GM21447 (cell line): ENCODE results near the gene INSL6.
"Not testable (repeated sequence)": the region's sequence is repeated elsewhere in the genome, so short reads cannot be mapped to it uniquely, and the experiment has no call there.

ENCODE experiments used
- ATAC-seq: cut with Tn5 transposase; IDR thresholded peaks from one replicate; pipeline ENCODE4 v1.9.1; 2021; ENCODE audit not compliant: unreplicated experiment

INSL6 gene, protein sequence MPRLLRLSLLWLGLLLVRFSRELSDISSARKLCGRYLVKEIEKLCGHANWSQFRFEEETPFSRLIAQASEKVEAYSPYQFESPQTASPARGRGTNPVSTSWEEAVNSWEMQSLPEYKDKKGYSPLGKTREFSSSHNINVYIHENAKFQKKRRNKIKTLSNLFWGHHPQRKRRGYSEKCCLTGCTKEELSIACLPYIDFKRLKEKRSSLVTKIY

DNA sequence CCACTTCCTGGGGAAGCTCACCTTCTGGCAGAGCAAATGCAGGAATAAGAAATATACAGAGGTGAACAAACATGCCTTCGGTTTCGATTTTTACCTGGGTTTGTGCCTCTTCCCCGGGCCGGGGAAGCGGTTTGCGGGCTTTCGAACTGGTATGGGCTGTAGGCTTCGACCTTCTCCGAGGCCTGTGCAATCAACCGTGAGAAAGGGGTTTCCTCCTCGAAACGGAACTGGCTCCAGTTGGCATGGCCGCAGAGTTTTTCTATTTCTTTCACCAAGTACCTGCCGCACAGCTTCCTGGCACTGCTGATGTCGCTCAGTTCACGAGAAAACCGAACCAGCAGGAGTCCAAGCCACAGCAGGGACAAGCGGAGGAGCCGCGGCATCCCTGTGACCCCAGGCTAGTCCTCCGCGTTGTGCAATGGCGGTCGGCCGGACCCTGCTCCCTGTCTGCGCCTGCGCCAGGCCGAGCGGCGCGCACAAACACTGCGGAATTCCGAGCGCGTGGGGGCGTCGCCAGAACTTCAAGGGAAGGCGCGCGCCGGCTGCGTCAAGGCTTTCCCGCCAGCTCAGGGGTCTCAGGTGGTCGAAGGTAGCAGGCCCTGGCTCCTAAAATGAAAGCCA lies at the start of gene INSL6:
TSS of gene INSL6 (minus strand) at position 420 of the 621 bp plus-strand sequence. CDS start at position 383, 37 bp downstream.
- ATAC-seq = no peak

DNA sequence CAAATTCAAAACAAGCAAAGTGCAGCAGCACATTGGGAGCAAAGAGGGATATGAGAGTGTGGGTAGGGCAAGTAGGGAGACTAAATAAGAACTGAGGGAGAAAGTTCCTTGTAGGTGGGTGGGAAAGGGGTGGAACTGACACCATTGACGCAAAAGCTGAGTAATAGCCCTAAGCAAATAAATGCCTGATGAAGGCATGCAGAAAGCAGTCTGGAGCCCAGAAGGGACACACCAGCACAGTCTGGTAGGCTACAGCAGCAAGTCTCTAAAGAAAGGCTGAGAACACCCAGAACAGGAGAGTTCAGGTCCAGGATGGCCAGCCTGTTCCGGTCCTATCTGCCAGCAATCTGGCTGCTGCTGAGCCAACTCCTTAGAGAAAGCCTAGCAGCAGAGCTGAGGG lies 45.8 kb upstream of the INSL6 start, which contains the start of gene INSL4:
TSS of gene INSL4 (plus strand) at position 208 of the 400 bp plus-strand sequence. CDS start at position 313, 105 bp downstream.
- no peak for ATAC-seq

DNA sequence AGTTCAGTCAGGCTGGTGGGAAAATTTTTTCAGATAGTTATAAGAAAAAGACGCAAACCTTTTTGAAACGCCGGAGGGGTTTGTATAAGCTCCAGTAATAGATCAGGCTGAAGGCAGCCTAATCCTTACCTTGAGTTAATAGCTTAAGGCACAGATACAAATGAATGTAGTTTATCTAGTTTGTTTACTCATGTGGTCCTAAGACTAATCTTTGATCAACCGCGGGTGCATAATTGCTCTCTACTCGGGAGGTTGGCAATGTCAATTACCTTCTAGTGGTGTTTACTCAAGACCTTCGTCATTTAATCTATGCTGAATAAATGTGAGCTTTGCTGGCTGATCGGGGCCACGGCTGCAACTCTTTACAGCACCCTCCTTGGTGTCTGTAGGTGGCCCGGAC lies 45.1 kb upstream of the INSL6 start:
- no peak for ATAC-seq

DNA sequence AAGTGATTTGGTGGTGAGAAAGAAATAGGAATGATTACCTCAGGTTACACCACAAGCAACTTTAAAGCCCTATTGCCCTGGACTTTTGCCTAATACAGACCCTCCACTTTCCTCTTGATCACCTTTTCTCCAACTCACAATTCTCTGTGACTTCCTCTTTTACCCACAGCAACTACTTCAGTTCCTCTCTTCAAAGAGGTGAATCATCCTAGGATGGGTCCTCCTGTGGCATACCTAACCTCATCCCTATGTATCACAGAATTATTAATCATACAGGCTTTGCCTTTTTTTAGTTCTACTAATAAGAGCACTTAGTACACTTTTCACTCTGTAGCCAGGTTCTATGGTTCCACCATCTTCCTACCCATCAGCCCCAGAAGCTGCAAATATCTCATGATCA lies 19.6 kb upstream of the INSL6 start:
- ATAC-seq = no peak

DNA sequence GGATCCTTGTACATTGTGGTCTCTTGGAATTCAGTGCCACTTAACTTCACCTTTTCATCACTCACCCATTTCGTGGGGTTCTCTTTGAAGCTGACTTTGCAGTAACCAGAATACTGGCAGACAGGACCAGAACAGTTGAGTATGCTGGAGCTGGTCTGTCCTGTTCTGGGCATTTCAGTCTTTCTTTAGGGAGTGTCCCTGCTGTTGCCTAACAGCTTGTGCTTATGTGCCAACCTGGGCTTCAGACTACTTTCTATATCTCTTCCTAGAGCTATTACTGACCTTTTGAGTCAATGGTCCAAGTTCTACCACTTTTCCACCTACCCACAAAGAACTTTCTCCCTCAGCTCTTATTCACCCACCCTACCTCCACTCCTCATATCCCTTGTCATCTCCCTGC lies 10.0 kb upstream of the INSL6 start:
- no peak for ATAC-seq

DNA sequence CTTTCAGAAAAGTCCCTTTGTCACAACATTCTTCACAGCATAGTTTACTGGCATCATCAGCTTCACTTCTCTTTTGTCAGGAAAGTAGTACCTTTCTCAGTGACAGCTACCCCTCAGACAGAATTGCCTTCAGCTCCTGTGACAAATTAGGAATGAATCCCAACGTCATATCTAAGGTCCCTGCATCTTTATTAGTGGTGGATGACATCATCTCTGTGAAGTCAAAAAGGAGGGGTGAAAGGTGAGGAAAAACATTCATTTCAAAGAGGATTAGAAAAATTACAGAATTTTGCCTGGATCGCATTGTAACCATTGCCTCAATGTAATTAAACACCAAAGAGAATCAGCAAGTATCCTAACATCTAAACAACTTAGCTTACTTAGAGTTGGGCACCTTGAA lies 7.9 kb upstream of the INSL6 start:
- ATAC-seq = no peak

DNA sequence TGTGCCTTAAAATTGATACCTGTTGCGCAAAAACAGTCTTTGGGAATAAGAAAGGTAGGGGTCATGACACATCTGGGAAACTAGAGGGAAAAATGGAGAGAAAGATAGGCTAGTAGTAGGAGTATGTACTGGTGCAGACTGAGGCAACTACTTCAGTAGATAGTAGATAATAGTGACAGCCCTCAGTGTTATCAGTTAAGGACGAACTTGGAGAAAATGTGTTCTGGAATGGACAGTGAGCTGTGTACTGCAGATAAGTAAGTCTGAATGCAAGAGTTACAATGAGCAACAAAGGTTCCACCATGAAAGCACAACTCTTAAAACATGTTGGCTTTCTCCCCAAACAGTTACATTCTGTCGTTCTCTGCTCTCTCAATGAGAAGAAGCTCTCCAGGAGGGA lies 6.5 kb upstream of the INSL6 start:
- no peak for ATAC-seq

DNA sequence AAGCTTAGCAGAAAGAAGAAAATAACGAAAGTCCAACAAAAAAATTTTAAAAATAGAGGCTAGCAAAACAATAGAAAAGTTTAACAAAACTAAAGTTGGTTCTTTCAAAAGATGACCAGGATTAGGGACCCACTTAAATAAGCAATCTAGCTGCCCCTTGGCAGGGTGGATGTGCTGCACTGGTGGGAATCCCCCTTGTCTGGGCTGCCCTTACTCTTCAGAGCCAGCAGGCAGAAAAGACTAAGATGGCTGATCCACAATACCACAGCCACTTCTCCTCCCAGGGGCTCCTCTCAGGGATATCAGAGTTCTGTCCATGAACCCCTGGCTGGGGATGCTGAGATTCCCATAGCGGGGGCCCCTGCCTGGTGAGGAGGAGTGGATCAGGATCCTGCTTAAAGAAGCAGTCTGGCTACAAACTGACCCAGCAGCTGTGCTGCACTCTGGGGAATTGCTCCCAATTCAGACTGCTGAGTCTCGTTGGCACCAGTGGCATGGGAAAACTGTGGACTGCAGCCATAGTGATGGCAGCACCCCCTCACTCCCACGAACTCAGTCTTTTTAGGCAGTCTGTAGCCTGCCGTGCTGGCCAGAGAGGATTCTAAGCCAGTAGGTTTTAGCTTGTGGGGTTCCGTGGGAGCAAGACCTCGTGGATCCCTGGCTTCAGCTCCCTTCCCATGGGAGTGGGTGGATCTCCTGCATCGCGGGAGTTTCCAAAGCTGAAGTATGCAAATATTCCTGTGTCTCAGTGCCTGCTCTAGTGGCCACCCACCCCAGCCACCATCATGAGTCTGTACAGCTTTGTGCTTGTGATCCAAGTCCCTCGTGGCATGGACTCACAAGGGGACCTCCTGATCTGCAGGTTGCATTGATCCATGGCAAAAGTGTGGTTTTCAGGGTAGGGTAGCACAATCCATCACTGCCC lies 2.9 kb upstream of the INSL6 start:
- ATAC-seq = no peak

DNA sequence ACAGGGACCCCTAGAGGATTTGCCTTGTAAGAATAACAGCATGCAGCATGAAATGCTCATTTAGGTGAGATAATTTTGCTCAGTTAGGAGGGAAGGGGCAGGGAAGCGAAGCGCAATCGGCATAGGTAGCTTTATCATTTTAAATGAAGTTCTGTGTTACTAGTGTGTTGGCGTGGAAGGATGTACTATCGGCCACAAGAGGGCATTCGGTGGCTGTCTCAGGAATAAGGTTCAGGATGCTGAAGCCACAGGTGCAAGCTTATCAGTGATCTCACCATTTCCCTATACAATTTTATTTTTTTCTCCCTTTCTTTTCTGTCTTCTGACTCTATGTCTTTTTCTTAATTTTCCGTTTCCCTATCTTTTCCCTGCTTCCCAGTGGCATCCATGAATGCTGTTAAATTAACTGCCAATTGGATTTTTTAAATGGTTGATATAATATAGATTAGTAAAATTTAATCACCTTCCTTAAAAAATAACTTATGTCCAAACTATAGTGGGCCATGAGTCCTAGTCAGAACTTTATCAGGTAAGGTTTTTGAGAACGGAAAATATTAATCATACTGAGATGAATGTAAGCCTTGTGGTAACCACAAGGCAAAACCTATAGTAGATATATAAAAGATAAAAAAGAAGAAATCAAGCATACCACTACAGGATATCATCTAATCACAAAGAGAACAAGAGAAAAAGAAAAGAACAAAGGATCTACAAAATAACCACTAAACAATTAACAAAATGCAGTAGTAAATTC lies 1.2 kb upstream of the INSL6 start:
- peak; percentile 66 for ATAC-seq

DNA sequence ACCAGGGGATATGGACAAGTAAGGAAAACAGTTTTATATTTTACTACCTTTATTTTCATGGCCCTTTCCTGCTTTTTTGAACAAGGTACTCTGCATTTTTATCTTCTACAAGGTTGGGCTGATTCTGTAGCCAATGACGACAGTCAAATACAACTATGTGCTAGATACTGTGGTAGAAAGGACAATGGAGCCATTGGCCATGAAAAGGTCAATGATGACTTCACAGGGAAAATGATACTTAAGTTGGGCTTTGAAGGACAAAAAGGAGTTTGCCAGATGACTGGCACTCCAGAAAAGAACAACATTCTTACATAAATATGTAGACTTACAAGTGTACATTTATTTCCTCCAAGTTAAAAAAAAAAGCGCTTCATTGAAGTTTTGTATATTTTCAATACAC lies 663 bp downstream of the INSL6 start:
- no peak for ATAC-seq

DNA sequence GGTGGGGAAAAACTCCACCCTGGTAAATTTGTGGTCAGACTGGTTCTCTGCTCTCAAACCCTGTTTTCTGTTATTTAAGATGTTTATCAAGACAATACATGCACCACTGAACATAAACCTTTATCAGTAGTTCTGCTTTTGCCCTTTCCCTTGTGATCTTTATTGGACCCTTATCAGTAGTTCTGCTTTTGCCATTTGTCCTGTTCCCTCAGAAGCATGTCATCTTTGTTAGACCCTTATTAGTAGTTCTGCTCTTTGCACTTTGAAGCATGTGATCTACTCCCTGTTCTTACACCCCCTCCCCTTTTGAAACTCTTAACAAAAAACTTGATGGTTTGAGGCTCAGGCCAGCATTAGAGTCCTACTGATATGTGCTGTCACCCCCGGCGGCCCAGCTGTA lies 4.8 kb downstream of the INSL6 start:
- ATAC-seq = not testable (repeated sequence)

DNA sequence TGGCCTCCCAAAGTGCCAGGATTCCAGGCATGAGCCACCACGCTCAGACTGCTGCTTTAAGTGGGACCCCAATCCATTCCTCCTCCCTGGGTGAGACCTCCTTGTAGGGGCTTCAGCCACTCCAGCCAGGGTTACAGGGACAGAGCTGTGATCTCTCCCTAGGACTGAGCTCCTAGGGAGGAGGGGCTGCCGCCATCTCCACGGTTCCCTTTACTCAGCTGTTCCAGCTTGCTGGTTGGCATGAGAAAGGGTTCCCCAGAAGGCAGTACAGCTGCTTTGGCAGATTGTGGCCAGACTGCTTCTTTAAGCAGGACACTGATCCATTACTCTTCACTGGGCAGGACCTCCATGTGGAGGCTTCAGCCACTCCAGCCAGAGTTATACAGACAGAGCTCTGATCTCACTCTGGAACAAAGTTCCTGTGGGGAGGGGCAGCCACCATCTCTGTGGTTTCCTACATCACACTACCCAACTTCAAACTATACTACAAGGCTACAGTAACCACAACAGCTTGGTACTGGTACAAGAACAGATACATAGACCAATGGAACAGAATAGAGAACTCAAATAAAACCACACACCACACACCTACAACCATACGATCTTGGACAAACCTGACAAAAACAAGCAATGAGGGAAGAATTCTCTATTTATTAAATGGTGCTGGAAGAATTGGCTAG lies 7.2 kb downstream of the INSL6 start:
- no peak for ATAC-seq

DNA sequence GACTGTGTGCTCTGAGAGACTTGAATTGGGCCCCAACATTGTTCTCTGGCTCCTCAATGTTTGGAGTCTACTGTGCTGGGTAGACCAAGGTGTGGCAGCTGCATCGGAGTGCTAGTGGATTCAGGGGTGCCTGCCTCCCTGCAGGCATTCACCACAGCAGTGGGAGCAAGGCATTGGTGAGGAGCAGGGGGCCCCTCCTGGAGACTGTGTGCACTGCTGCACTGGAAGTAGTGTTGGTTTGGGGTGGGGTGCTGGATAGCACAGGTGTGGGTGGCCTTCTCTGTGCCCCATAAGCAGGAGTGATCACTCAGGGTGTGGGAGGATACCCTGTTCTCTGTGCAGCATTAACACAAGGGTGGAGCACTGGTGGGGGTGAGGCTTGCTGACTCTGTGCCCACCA lies 39.2 kb downstream of the INSL6 start:
- no peak for ATAC-seq

DNA sequence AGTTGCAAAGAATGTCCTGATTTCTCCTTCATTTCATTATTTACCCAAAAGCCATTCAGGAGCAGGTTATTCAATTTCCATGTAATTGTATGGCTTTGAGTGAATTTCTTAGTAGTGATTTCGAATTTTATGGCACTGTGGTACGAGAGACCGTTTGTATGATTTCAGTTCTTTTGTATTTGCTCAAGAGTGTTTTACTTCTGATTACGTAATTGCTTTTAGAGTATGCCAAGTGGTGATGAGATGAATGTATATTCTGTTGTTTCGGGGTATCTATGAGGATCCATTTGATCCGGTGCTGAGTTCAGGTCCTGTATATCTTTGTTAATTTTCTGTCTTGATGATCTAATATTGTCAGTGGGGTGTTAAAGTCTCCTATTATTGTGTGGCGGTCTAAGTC lies 41.2 kb downstream of the INSL6 start:
- no peak for ATAC-seq

DNA sequence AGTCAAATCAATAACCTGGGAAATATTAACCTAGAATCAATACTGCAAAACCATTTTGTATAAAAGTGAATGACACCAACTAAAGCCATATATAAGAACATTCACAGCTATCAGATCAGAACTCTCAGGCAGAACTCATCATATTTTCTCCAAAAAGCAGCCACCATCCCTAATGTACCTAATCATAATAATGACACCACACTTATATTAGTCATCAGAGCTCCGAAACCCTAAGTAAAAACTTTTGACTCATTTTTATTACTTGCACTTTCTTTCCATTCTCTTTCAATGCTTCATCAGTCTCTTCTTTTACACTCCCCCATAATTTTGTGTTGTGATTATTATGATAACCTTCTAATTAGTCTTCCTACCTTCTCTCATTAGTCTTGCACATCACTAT lies 45.3 kb downstream of the INSL6 start:
- no peak for ATAC-seq

DNA sequence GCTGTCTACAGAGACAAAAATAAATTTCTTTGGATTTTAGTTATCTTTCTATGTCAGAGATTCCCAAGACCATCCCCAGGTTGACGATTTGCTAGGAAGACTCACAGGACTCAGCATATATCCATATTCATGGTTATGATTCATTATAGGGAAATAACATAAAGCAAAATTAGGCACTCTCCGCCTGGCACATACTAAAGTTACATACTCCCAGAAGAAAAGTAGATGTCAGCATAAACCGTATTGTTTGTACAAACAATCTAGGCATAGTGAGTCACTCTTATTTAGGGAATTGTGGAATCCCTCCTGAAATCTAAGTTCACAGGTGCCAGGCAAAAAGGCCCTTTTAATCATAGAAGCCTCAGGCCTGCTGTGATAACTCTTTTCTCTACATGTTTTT lies 62.9 kb downstream of the INSL6 start:
- ATAC-seq = no peak

DNA sequence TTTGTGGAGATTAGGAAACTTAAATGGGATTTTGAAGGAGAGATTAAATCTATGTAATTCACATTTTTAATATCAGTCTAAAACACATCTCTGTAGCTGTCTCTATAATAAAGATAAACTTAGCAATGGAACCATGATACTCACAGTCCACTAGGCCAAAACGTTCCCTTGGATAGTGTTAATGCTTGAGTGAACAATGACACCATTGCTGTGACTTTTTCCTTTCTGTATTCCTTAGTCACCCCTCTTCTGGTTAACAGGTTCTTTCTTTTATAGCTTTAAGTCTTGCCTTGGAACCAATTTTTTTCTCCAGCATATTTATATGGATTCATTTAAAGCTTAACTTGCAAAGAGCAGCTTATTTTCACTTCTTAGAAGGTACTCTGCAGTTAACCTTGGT lies 63.3 kb downstream of the INSL6 start:
- no peak for ATAC-seq

DNA sequence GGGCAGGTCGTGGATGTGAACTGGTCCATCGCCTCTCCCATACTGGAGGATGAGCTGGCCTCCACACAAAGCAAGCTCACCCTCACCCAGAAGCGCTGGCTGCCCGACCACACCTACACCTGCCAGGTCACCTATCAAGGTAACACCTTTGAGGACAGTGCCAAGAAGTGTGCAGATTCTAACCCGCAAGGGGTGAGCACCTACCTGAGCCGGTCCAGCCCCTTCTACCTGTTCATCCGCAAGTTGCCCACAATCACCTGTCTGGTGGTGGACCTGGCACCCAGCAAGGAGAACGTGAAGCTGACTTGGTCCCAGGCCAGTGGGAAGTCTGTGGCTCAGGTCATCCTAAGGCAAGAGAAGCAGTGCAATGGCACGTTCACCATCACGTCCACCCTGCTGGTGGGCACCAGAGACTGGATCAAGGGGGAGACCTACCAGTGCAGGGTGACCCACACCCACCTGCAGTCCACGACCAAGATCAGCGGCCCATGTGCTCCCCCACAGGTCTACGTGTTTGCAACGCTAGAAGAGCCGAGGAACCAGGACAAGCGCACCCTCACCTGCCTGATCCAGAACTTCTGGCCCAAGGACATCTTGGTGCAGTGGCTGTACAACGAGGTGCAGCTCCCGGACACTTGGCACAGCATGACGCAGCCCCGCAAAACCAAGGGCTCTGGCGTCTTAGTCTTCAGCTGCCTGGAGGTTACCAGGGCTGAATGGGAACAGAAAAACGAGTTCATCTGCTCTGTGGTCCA lies 71.3 kb downstream of the INSL6 start:
- no peak for ATAC-seq
